Activated naive CD8-positive, alpha-beta T cell treated with anti-CD3 and anti-CD28 coated beads, Interleukin-2, amount 50 U/mL, for 24 hours (primary cell): Measurements from ENCODE around the gene BARHL1.

Experiments used
- ATAC-seq: fragments of 150-1000 bp; cut with Tn5 transposase; one replicate; pipeline ENCODE4 v1.10.0; 2021
- DNase-seq: peaks from one replicate; pipeline ENCODE4 v3.0.0; 2021
- H3K27ac Mint-ChIP-seq: one replicate; pipeline ENCODE4 v1.8.0; 2021; ENCODE audit warnings: mild to moderate bottlenecking, mixed read lengths
- H3K27me3 Mint-ChIP-seq: one replicate; pipeline ENCODE4 v1.8.0; 2021; ENCODE audit warnings: mixed read lengths
- H3K36me3 Mint-ChIP-seq: one replicate; pipeline ENCODE4 v1.8.0; 2021; ENCODE audit warnings: low read depth, mixed read lengths
- H3K4me1 Mint-ChIP-seq: one replicate; pipeline ENCODE4 v1.8.0; 2021; ENCODE audit warnings: mixed read lengths
- H3K4me3 Mint-ChIP-seq: one replicate; pipeline ENCODE4 v1.8.0; 2021; ENCODE audit warnings: mild to moderate bottlenecking, moderate library complexity, mixed read lengths
- H3K9me3 Mint-ChIP-seq: one replicate; pipeline ENCODE4 v1.8.0; 2021; ENCODE audit warnings: mixed read lengths

Gene BARHL1

GRCh38 chr9:132571806-132572600 lies 10.4 kb upstream of the BARHL1 start:
- Mint-ChIP-seq H3K27ac (no peak overlapping the region), H3K9me3 (no peaks in the 10 kb centered on the region), H3K36me3 (no peaks in the 10 kb centered on the region), H3K4me3 (no peak overlapping the region), H3K27me3 (peaks cover 33% of the 10 kb centered on the region), H3K4me1 (no peaks in the 10 kb centered on the region)
- DNase-seq: no peak
- no peak for ATAC-seq

DNA sequence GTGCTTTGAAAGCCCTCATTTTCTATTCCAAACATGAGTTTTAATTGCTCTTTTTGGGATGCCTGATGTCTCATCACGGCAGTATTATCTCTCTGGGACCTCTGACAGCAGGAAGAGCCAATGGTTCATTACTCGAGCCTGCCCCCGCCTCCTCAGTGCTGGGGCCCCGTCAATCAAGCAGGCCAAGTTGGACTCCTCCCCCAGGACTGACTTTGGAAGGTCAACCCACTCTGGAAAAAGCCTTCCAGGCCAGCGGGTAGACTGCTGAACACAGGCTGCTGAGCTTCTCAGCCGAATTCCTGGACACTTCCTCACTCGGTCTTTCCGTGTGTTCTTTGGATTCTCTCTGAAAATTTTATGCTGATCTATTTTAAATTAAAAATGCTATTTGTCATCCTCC lies 9.5 kb upstream of the BARHL1 start:
- no peak for DNase-seq
- no peak for ATAC-seq
- Mint-ChIP-seq H3K4me3 (no peak overlapping the region), H3K9me3 (no peaks in the 10 kb centered on the region), H3K27ac (no peak overlapping the region), H3K27me3 (peaks cover 42% of the 10 kb centered on the region), H3K4me1 (no peaks in the 10 kb centered on the region), H3K36me3 (no peaks in the 10 kb centered on the region)

- Mint-ChIP-seq H3K9me3 (no peaks in the 10 kb centered on the region), H3K4me1 (no peaks in the 10 kb centered on the region), H3K27me3 (peaks cover 61% of the 10 kb centered on the region), H3K27ac (no peak overlapping the region), H3K36me3 (no peaks in the 10 kb centered on the region), H3K4me3 (no peak overlapping the region)
- DNase-seq (peak; percentile 72), ATAC-seq (peak; percentile 80)
Observed at GRCh38 chr9:132575005-132575609, 7.3 kb upstream of the BARHL1 start.

- peaks cover 65% of the 10 kb centered on the region for H3K27me3 Mint-ChIP-seq
- H3K27ac Mint-ChIP-seq: no peak overlapping the region
- no peaks in the 10 kb centered on the region for H3K36me3 Mint-ChIP-seq
- H3K4me1 Mint-ChIP-seq: no peaks in the 10 kb centered on the region
- no peak overlapping the region for H3K4me3 Mint-ChIP-seq
- ATAC-seq (no peak), DNase-seq (no peak)
- no peaks in the 10 kb centered on the region for H3K9me3 Mint-ChIP-seq
Observed at GRCh38 chr9:132575811-132576210, 6.6 kb upstream of the BARHL1 start.

- ATAC-seq (no peak), DNase-seq (no peak)
- Mint-ChIP-seq H3K27ac (no peak overlapping the region), H3K9me3 (no peaks in the 10 kb centered on the region), H3K4me3 (no peak overlapping the region), H3K4me1 (peaks cover 8% of the 10 kb centered on the region), H3K27me3 (peaks cover 76% of the 10 kb centered on the region), H3K36me3 (peaks cover 2% of the 10 kb centered on the region)
Observed at GRCh38 chr9:132577119-132577518, 5.3 kb upstream of the BARHL1 start.

DNA sequence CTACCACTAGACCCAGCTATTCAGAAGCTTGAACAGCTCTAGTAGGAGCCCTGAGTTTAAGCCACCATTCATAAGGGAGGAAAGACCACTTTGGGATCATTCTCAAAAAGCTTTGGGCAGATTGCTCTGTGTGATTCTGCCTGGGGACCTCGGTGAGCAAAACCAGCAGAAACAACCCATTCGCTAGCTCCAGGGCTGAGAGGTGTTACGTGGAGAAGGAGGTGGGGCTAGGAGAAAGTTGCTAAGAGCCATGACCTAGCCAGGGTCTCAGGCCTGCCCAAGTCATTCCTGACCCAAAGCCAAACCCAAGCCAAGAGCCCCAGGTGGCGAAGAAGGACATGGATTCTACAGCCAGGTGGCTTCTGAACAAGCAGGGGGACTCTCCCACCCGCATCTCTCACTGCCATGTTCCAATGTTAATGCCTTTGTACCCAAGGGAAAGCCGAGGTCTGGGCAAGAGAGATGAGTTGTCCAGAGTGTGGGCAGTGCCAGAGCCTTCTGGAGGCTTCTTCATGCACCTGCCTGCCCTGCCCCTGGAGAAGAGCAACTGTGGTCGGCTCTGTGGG lies 4.0 kb upstream of the BARHL1 start:
- H3K4me1 Mint-ChIP-seq: peaks cover 8% of the 10 kb centered on the region
- DNase-seq (no peak), ATAC-seq (no peak)
- H3K27ac Mint-ChIP-seq: no peak overlapping the region
- peaks cover 2% of the 10 kb centered on the region for H3K36me3 Mint-ChIP-seq
- no peaks in the 10 kb centered on the region for H3K9me3 Mint-ChIP-seq
- peaks cover 76% of the 10 kb centered on the region for H3K27me3 Mint-ChIP-seq
- H3K4me3 Mint-ChIP-seq: no peak overlapping the region

DNA sequence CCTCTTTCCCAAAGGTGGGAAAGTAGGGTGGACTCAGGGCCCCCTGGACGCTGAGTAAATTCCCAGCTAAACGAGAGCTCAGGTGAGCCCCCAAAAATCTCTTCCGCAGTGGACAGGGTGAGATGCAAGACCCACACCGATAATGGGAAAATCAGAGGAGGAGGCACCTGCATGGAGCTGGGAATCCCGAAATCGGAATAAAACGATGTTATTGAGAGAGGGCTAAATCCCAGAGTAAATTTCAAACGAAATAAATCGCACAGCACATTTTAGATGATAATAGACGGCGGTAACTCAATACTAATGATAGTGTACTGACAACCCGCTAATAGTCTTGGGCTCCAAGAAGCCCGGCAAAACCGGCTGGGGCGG lies 3.0 kb upstream of the BARHL1 start:
- no peak overlapping the region for H3K27ac Mint-ChIP-seq
- DNase-seq (no peak), ATAC-seq (no peak)
- peaks cover 8% of the 10 kb centered on the region for H3K4me1 Mint-ChIP-seq
- peaks cover 2% of the 10 kb centered on the region for H3K36me3 Mint-ChIP-seq
- H3K9me3 Mint-ChIP-seq: no peaks in the 10 kb centered on the region
- no peak overlapping the region for H3K4me3 Mint-ChIP-seq
- H3K27me3 Mint-ChIP-seq: peaks cover 80% of the 10 kb centered on the region

DNA sequence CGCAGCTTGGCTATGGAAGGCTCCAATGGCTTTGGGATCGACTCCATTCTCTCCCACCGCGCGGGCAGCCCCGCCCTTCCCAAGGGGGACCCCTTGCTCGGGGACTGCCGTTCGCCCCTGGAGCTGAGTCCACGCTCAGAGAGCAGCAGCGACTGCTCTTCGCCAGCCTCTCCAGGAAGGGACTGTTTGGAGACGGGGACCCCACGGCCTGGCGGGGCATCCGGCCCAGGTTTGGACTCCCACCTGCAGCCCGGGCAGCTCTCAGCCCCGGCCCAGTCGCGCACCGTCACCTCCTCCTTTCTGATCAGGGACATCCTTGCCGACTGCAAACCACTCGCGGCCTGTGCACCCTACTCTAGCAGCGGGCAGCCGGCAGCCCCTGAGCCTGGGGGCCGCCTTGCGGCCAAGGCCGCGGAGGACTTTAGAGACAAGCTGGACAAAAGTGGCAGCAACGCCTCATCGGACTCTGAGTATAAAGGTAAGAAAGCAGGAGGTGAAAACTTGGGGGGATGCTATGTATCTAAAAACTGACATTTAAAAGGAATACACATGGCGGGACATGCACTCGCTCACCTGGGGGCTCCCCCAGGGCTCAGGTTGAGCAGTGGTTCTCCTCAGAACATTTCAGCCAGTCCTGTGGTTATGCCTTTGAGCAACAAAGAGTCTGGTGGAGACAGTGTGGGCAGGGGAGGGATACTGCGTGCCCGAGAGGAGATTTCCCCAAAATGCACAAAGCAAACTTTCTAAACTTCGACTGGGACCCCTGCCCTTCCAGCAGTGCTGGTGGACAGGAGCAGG lies 579 bp downstream of the BARHL1 start:
- Mint-ChIP-seq H3K4me3 (no peak overlapping the region), H3K4me1 (peaks cover 12% of the 10 kb centered on the region), H3K27me3 (peaks cover 77% of the 10 kb centered on the region), H3K9me3 (no peaks in the 10 kb centered on the region), H3K36me3 (peaks cover 2% of the 10 kb centered on the region), H3K27ac (no peak overlapping the region)
- no peak for ATAC-seq
- no peak for DNase-seq

GRCh38 chr9:132583584-132584304 lies 1.3 kb downstream of the BARHL1 start:
- Mint-ChIP-seq H3K27me3 (peaks cover 74% of the 10 kb centered on the region), H3K9me3 (no peaks in the 10 kb centered on the region), H3K4me1 (peaks cover 12% of the 10 kb centered on the region), H3K36me3 (peaks cover 2% of the 10 kb centered on the region), H3K27ac (no peak overlapping the region), H3K4me3 (no peak overlapping the region)
- no peak for ATAC-seq
- DNase-seq: no peak

- peaks cover 2% of the 10 kb centered on the region for H3K36me3 Mint-ChIP-seq
- DNase-seq (no peak), ATAC-seq (no peak)
- peaks cover 69% of the 10 kb centered on the region for H3K27me3 Mint-ChIP-seq
- no peak overlapping the region for H3K4me3 Mint-ChIP-seq
- no peaks in the 10 kb centered on the region for H3K9me3 Mint-ChIP-seq
- H3K27ac Mint-ChIP-seq: no peak overlapping the region
- peaks cover 12% of the 10 kb centered on the region for H3K4me1 Mint-ChIP-seq
Observed at GRCh38 chr9:132584601-132585560, 2.5 kb downstream of the BARHL1 start.

- ATAC-seq (no peak), DNase-seq (no peak)
- Mint-ChIP-seq H3K36me3 (peaks cover 2% of the 10 kb centered on the region), H3K4me1 (peaks cover 12% of the 10 kb centered on the region), H3K4me3 (no peak overlapping the region), H3K27me3 (peaks cover 67% of the 10 kb centered on the region), H3K9me3 (no peaks in the 10 kb centered on the region), H3K27ac (no peak overlapping the region)
Observed at GRCh38 chr9:132585954-132586829, 3.8 kb downstream of the BARHL1 start.

GRCh38 chr9:132586830-132587591 lies 4.6 kb downstream of the BARHL1 start:
- Mint-ChIP-seq H3K4me1 (peaks cover 6% of the 10 kb centered on the region), H3K9me3 (no peaks in the 10 kb centered on the region), H3K4me3 (no peak overlapping the region), H3K36me3 (no peaks in the 10 kb centered on the region), H3K27ac (no peak overlapping the region), H3K27me3 (peaks cover 68% of the 10 kb centered on the region)
- no peak for DNase-seq
- no peak for ATAC-seq
